Measurements from ENCODE around the gene TMEM79. TPM values are rescaled to one million over a fixed set of nuclear protein-coding genes. Genes with fewer than 3 reads are reported as not detected.

The TMEM79 gene
- total and polyA plus RNA-seq, 4 donors: 1.2 to 2.6 (median 1.7) TPM

- intact Hi-C loops (cut with DNase I): no loop called here
- WGBS, 2 donors: 91 to 94% methylated on average over 2 of the region's 2 CpGs
- H3K9me3 ChIP-seq (ENCODE audit: control insufficient read depth, low read length): no peaks in the 10 kb centered on the region
- H3K4me1 ChIP-seq (ENCODE audit: control insufficient read depth in 1 of 2, insufficient read depth in 2 of 2, low read length in 2 of 2): no peaks in the 10 kb centered on the region
- DNase-seq (peak in 1 of 2 donors; percentile 8), ATAC-seq (ENCODE audit: low FRiP score) (no peak)
- no peak overlapping the region for H3K27ac ChIP-seq (ENCODE audit: low read depth in 1 of 2, low read length in 2 of 2)
- peaks cover 11 to 29% of the 10 kb centered on the region in 2 donors for H3K36me3 ChIP-seq (ENCODE audit: control insufficient read depth in 1 of 2, insufficient read depth in 2 of 2, low read length in 1 of 2)
- H3K27me3 ChIP-seq (ENCODE audit: control insufficient read depth in 1 of 2, insufficient read depth in 2 of 2, low read length in 1 of 2): no peaks in the 10 kb centered on the region
- no peak overlapping the region for H3K4me3 ChIP-seq (ENCODE audit: low read length in 2 of 2)
Measured at GRCh38 chr1:156257711-156258110, 26.4 kb upstream of the TMEM79 start.

GRCh38 chr1:156258859-156259258 is 25.3 kb upstream of the TMEM79 start:
- Histone ChIP-seq H3K9me3 (ENCODE audit: control insufficient read depth, low read length) (no peaks in the 10 kb centered on the region), H3K36me3 (ENCODE audit: control insufficient read depth in 1 of 2, insufficient read depth in 2 of 2, low read length in 1 of 2) (peaks cover 11 to 27% of the 10 kb centered on the region in 2 donors), H3K27ac (ENCODE audit: low read depth in 1 of 2, low read length in 2 of 2) (no peak overlapping the region), H3K27me3 (ENCODE audit: control insufficient read depth in 1 of 2, insufficient read depth in 2 of 2, low read length in 1 of 2) (no peaks in the 10 kb centered on the region), H3K4me3 (ENCODE audit: low read length in 2 of 2) (no peak overlapping the region), H3K4me1 (ENCODE audit: control insufficient read depth in 1 of 2, insufficient read depth in 2 of 2, low read length in 2 of 2) (no peaks in the 10 kb centered on the region)
- no peak for ATAC-seq (ENCODE audit: low FRiP score)
- 95 to 97% methylated on average over 8 of the region's 8 CpGs for WGBS, 2 donors
- intact Hi-C loops (cut with DNase I): no loop called here
- no peak for DNase-seq

- Histone ChIP-seq H3K4me1 (ENCODE audit: control insufficient read depth in 1 of 2, insufficient read depth in 2 of 2, low read length in 2 of 2) (no peaks in the 10 kb centered on the region), H3K4me3 (ENCODE audit: low read length in 2 of 2) (no peak overlapping the region), H3K9me3 (ENCODE audit: control insufficient read depth, low read length) (no peaks in the 10 kb centered on the region), H3K27me3 (ENCODE audit: control insufficient read depth in 1 of 2, insufficient read depth in 2 of 2, low read length in 1 of 2) (no peaks in the 10 kb centered on the region), H3K27ac (ENCODE audit: low read depth in 1 of 2, low read length in 2 of 2) (no peak overlapping the region), H3K36me3 (ENCODE audit: control insufficient read depth in 1 of 2, insufficient read depth in 2 of 2, low read length in 1 of 2) (peaks cover 11 to 27% of the 10 kb centered on the region in 2 donors)
- WGBS, 2 donors: 76 to 81% methylated on average over 3 of the region's 3 CpGs
- ATAC-seq (ENCODE audit: low FRiP score) (no peak), DNase-seq (no peak)
- intact Hi-C loops (cut with DNase I): no loop called here
Measured at GRCh38 chr1:156259805-156260204, 24.3 kb upstream of the TMEM79 start.

- Histone ChIP-seq H3K4me1 (ENCODE audit: control insufficient read depth in 1 of 2, insufficient read depth in 2 of 2, low read length in 2 of 2) (no peaks in the 10 kb centered on the region), H3K27me3 (ENCODE audit: control insufficient read depth in 1 of 2, insufficient read depth in 2 of 2, low read length in 1 of 2) (no peaks in the 10 kb centered on the region), H3K4me3 (ENCODE audit: low read length in 2 of 2) (no peak overlapping the region), H3K27ac (ENCODE audit: low read depth in 1 of 2, low read length in 2 of 2) (no peak overlapping the region), H3K36me3 (ENCODE audit: control insufficient read depth in 1 of 2, insufficient read depth in 2 of 2, low read length in 1 of 2) (peaks cover 10 to 30% of the 10 kb centered on the region in 2 donors), H3K9me3 (ENCODE audit: control insufficient read depth, low read length) (no peaks in the 10 kb centered on the region)
- 91 to 95% methylated on average over 2 of the region's 2 CpGs for WGBS, 2 donors
- no peak for DNase-seq
- ATAC-seq (ENCODE audit: low FRiP score): no peak
- intact Hi-C loops (cut with DNase I): no loop called here
Measured at GRCh38 chr1:156260896-156261295, 23.2 kb upstream of the TMEM79 start.

- intact Hi-C loops (cut with DNase I): no loop called here
- ATAC-seq (ENCODE audit: low FRiP score): no peak
- no peaks in the 10 kb centered on the region for H3K9me3 ChIP-seq (ENCODE audit: control insufficient read depth, low read length)
- H3K27me3 ChIP-seq (ENCODE audit: control insufficient read depth in 1 of 2, insufficient read depth in 2 of 2, low read length in 1 of 2): no peaks in the 10 kb centered on the region
- no peaks in the 10 kb centered on the region for H3K4me1 ChIP-seq (ENCODE audit: control insufficient read depth in 1 of 2, insufficient read depth in 2 of 2, low read length in 2 of 2)
- no peak overlapping the region for H3K27ac ChIP-seq (ENCODE audit: low read depth in 1 of 2, low read length in 2 of 2)
- H3K4me3 ChIP-seq (ENCODE audit: low read length in 2 of 2): no peak overlapping the region
- peak in 1 of 2 donors; percentile 57 for DNase-seq
- WGBS, 2 donors: 71% methylated on average over 9 of the region's 9 CpGs
- H3K36me3 ChIP-seq (ENCODE audit: control insufficient read depth in 1 of 2, insufficient read depth in 2 of 2, low read length in 1 of 2): peaks cover 9 to 42% of the 10 kb centered on the region in 2 donors
Measured at GRCh38 chr1:156262461-156263287, 21.5 kb upstream of the TMEM79 start.

GRCh38 chr1:156263288-156263655 is 20.9 kb upstream of the TMEM79 start:
- no peak for ATAC-seq (ENCODE audit: low FRiP score)
- peaks cover 11 to 42% of the 10 kb centered on the region in 2 donors for H3K36me3 ChIP-seq (ENCODE audit: control insufficient read depth in 1 of 2, insufficient read depth in 2 of 2, low read length in 1 of 2)
- 83 to 89% methylated on average over 9 of the region's 9 CpGs for WGBS, 2 donors
- intact Hi-C loops (cut with DNase I): no loop called here
- no peak overlapping the region for H3K4me3 ChIP-seq (ENCODE audit: low read length in 2 of 2)
- no peak for DNase-seq
- no peaks in the 10 kb centered on the region for H3K27me3 ChIP-seq (ENCODE audit: control insufficient read depth in 1 of 2, insufficient read depth in 2 of 2, low read length in 1 of 2)
- H3K4me1 ChIP-seq (ENCODE audit: control insufficient read depth in 1 of 2, insufficient read depth in 2 of 2, low read length in 2 of 2): no peaks in the 10 kb centered on the region
- H3K9me3 ChIP-seq (ENCODE audit: control insufficient read depth, low read length): no peaks in the 10 kb centered on the region
- no peak overlapping the region for H3K27ac ChIP-seq (ENCODE audit: low read depth in 1 of 2, low read length in 2 of 2)

- no peaks in the 10 kb centered on the region for H3K27me3 ChIP-seq (ENCODE audit: control insufficient read depth in 1 of 2, insufficient read depth in 2 of 2, low read length in 1 of 2)
- peaks cover 6 to 33% of the 10 kb centered on the region in 2 donors for H3K36me3 ChIP-seq (ENCODE audit: control insufficient read depth in 1 of 2, insufficient read depth in 2 of 2, low read length in 1 of 2)
- intact Hi-C loops (cut with DNase I): no loop called here
- no peak for DNase-seq
- no peak overlapping the region for H3K27ac ChIP-seq (ENCODE audit: low read depth in 1 of 2, low read length in 2 of 2)
- H3K4me3 ChIP-seq (ENCODE audit: low read length in 2 of 2): no peak overlapping the region
- no peaks in the 10 kb centered on the region for H3K9me3 ChIP-seq (ENCODE audit: control insufficient read depth, low read length)
- WGBS, 2 donors: 89 to 90% methylated on average over 13 of the region's 13 CpGs
- ATAC-seq (ENCODE audit: low FRiP score): no peak
- H3K4me1 ChIP-seq (ENCODE audit: control insufficient read depth in 1 of 2, insufficient read depth in 2 of 2, low read length in 2 of 2): no peaks in the 10 kb centered on the region
Measured at GRCh38 chr1:156266051-156266450, 18.1 kb upstream of the TMEM79 start.

GRCh38 chr1:156268336-156268735 is 15.8 kb upstream of the TMEM79 start:
- no peak overlapping the region for H3K4me3 ChIP-seq (ENCODE audit: low read length in 2 of 2)
- no peaks in the 10 kb centered on the region for H3K9me3 ChIP-seq (ENCODE audit: control insufficient read depth, low read length)
- peaks cover 9 to 36% of the 10 kb centered on the region in 2 donors for H3K36me3 ChIP-seq (ENCODE audit: control insufficient read depth in 1 of 2, insufficient read depth in 2 of 2, low read length in 1 of 2)
- WGBS, 2 donors: 70 to 71% methylated on average over 4 of the region's 4 CpGs
- no peaks in the 10 kb centered on the region for H3K27me3 ChIP-seq (ENCODE audit: control insufficient read depth in 1 of 2, insufficient read depth in 2 of 2, low read length in 1 of 2)
- H3K27ac ChIP-seq (ENCODE audit: low read depth in 1 of 2, low read length in 2 of 2): no peak overlapping the region
- H3K4me1 ChIP-seq (ENCODE audit: control insufficient read depth in 1 of 2, insufficient read depth in 2 of 2, low read length in 2 of 2): no peaks in the 10 kb centered on the region
- ATAC-seq (ENCODE audit: low FRiP score): no peak
- no peak for DNase-seq
- intact Hi-C loops (cut with DNase I): no loop called here

GRCh38 chr1:156270314-156270713 is 13.8 kb upstream of the TMEM79 start:
- Histone ChIP-seq H3K27me3 (ENCODE audit: control insufficient read depth in 1 of 2, insufficient read depth in 2 of 2, low read length in 1 of 2) (no peaks in the 10 kb centered on the region), H3K36me3 (ENCODE audit: control insufficient read depth in 1 of 2, insufficient read depth in 2 of 2, low read length in 1 of 2) (peaks cover 12 to 44% of the 10 kb centered on the region in 2 donors), H3K9me3 (ENCODE audit: control insufficient read depth, low read length) (no peaks in the 10 kb centered on the region), H3K4me3 (ENCODE audit: low read length in 2 of 2) (no peak overlapping the region), H3K27ac (ENCODE audit: low read depth in 1 of 2, low read length in 2 of 2) (no peak overlapping the region), H3K4me1 (ENCODE audit: control insufficient read depth in 1 of 2, insufficient read depth in 2 of 2, low read length in 2 of 2) (no peaks in the 10 kb centered on the region)
- WGBS, 2 donors: 90 to 94% methylated on average over 3 of the region's 3 CpGs
- no peak for ATAC-seq (ENCODE audit: low FRiP score)
- no peak for DNase-seq
- intact Hi-C loops (cut with DNase I): no loop called here

Data from aorta (tissue), 5 donors.